Measurements from ENCODE around the gene SNAPC2.
"Not testable (repeated sequence)": the region's sequence is repeated elsewhere in the genome, so short reads cannot be mapped to it uniquely, and the experiment has no call there.

The SNAPC2 gene

GRCh38 chr19:7888826-7889217 is 31.3 kb upstream of the SNAPC2 start:
- DNase-seq (ENCODE audit: low read depth in 2 of 2): no peak

GRCh38 chr19:7893362-7894101 is 26.6 kb upstream of the SNAPC2 start:
- not testable (repeated sequence) for DNase-seq (ENCODE audit: low read depth in 2 of 2)

GRCh38 chr19:7894612-7895309 is 25.4 kb upstream of the SNAPC2 start:
- no peak for DNase-seq (ENCODE audit: low read depth in 2 of 2)

- no peak for DNase-seq (ENCODE audit: low read depth in 2 of 2)
These were observed 24.6 kb upstream of the SNAPC2 start for GRCh38 chr19:7895565-7895964.

GRCh38 chr19:7897292-7897691 is 22.8 kb upstream of the SNAPC2 start:
- DNase-seq (ENCODE audit: low read depth in 2 of 2): no peak

GRCh38 chr19:7898967-7899366 is 21.2 kb upstream of the SNAPC2 start:
- no peak for DNase-seq (ENCODE audit: low read depth in 2 of 2)

GRCh38 chr19:7899751-7900378 is 20.3 kb upstream of the SNAPC2 start:
- DNase-seq (ENCODE audit: low read depth in 2 of 2): no peak

GRCh38 chr19:7900401-7900870 is 19.7 kb upstream of the SNAPC2 start:
- no peak for DNase-seq (ENCODE audit: low read depth in 2 of 2)

GRCh38 chr19:7900931-7901330 is 19.2 kb upstream of the SNAPC2 start:
- DNase-seq (ENCODE audit: low read depth in 2 of 2): no peak

GRCh38 chr19:7901337-7901736 is 18.8 kb upstream of the SNAPC2 start:
- no peak for DNase-seq (ENCODE audit: low read depth in 2 of 2)

GRCh38 chr19:7902796-7903243 is 17.3 kb upstream of the SNAPC2 start:
- DNase-seq (ENCODE audit: low read depth in 2 of 2): no peak

- DNase-seq (ENCODE audit: low read depth in 2 of 2): peak; percentile 100
These were observed 16.7 kb upstream of the SNAPC2 start, which contains the start of gene MAP2K7 for GRCh38 chr19:7903244-7904073. MAP2K7 (plus strand) TSS chr19:7903877; CDS start chr19:7903945, 68 bp downstream.

- DNase-seq (ENCODE audit: low read depth in 2 of 2): peak; percentile 31 to 34
These were observed 15.8 kb upstream of the SNAPC2 start for GRCh38 chr19:7904074-7905020.

- no peak for DNase-seq (ENCODE audit: low read depth in 2 of 2)
These were observed 14.9 kb upstream of the SNAPC2 start for GRCh38 chr19:7905268-7905667.

- no peak for DNase-seq (ENCODE audit: low read depth in 2 of 2)
These were observed 14.3 kb upstream of the SNAPC2 start for GRCh38 chr19:7905859-7906258.

- DNase-seq (ENCODE audit: low read depth in 2 of 2): no peak
These were observed 13.0 kb upstream of the SNAPC2 start for GRCh38 chr19:7907122-7907521.

GRCh38 chr19:7907544-7907943 is 12.6 kb upstream of the SNAPC2 start:
- no peak for DNase-seq (ENCODE audit: low read depth in 2 of 2)

- DNase-seq (ENCODE audit: low read depth in 2 of 2): no peak
These were observed 11.9 kb upstream of the SNAPC2 start for GRCh38 chr19:7908078-7908699.

GRCh38 chr19:7908742-7909461 is 11.2 kb upstream of the SNAPC2 start:
- no peak for DNase-seq (ENCODE audit: low read depth in 2 of 2)
